ENCODE measurements around the gene ULK2. TPM values are rescaled to one million over a fixed set of nuclear protein-coding genes. Genes with fewer than 3 reads are reported as not detected.

Gene ULK2
- total RNA-seq, 1 experiment from 2014 or later = 12.9 TPM

- TF ChIP-seq, protein P1, sequence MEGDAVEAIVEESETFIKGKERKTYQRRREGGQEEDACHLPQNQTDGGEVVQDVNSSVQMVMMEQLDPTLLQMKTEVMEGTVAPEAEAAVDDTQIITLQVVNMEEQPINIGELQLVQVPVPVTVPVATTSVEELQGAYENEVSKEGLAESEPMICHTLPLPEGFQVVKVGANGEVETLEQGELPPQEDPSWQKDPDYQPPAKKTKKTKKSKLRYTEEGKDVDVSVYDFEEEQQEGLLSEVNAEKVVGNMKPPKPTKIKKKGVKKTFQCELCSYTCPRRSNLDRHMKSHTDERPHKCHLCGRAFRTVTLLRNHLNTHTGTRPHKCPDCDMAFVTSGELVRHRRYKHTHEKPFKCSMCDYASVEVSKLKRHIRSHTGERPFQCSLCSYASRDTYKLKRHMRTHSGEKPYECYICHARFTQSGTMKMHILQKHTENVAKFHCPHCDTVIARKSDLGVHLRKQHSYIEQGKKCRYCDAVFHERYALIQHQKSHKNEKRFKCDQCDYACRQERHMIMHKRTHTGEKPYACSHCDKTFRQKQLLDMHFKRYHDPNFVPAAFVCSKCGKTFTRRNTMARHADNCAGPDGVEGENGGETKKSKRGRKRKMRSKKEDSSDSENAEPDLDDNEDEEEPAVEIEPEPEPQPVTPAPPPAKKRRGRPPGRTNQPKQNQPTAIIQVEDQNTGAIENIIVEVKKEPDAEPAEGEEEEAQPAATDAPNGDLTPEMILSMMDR (conservative IDR thresholded peaks at IDR 0.05; ENCODE audit: low read depth, low read length) = no peak
- no peak for TF ChIP-seq EZH2 (IDR thresholded peaks at IDR 0.05; ENCODE audit: borderline replicate concordance, low read depth, low read length, poor library complexity, severe bottlenecking)
- Histone ChIP-seq H3K27me3 (replicated peaks; ENCODE audit: insufficient read depth, low read depth, low read length, poor library complexity) (no peaks in the 10 kb centered on the region), H3K27ac (ENCODE audit: low read depth, low read length, poor library complexity, severe bottlenecking) (no peak overlapping the region), H3K4me3 (ENCODE audit: low read depth, low read length, poor library complexity, severe bottlenecking) (no peak overlapping the region), H3K9me3 (ENCODE audit: low read depth, low read length, poor library complexity, severe bottlenecking) (no peaks in the 10 kb centered on the region), H3K4me1 (ENCODE audit: insufficient read depth, low read length, poor library complexity, severe bottlenecking) (no peaks in the 10 kb centered on the region), H3K36me3 (ENCODE audit: insufficient read depth, low read length, poor library complexity, severe bottlenecking) (no peaks in the 10 kb centered on the region)
- CTCF ChIA-PET = no interaction called here
- no peak for DNase-seq (ENCODE audit: low spot score)
- intact Hi-C loops (cut with micrococcal nuclease; ENCODE audit: unreplicated experiment) = no loop called here
- no TSS peak for BruUV-seq (replicated peaks)
- POLR2A ChIA-PET (ENCODE audit: low non-redundant PET) = no interaction called here
Measured at GRCh38 chr17:19747159-19747719, 120.5 kb downstream of the ULK2 start.

DNA sequence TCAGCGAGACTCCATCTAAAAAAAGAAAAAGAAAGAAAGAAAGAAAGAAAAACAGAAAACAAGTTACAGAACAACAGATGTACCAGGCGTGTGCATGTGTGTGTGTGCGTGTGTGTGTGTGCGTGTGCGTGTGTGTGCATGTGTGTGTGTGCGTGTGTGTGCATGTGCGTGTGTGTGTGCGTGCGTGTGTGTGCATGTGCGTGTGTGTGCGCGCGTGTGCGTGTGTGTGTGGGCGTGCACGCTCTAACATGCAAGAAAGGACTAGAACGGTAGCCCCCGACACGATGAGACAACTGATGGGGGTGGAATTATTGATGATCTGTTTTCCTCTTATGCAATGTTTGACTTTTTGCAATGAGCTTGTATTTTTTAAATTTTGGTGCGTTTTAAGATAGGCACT lies 121.2 kb downstream of the ULK2 start:
- POLR2A ChIA-PET (ENCODE audit: low non-redundant PET) = no interaction called here
- no TSS peak for BruUV-seq (replicated peaks)
- no peak overlapping the region for H3K27ac ChIP-seq (ENCODE audit: low read depth, low read length, poor library complexity, severe bottlenecking)
- no peaks in the 10 kb centered on the region for H3K27me3 ChIP-seq (replicated peaks; ENCODE audit: insufficient read depth, low read depth, low read length, poor library complexity)
- no peak for TF ChIP-seq EZH2 (IDR thresholded peaks at IDR 0.05; ENCODE audit: borderline replicate concordance, low read depth, low read length, poor library complexity, severe bottlenecking)
- DNase-seq (ENCODE audit: low spot score) = no peak
- CTCF ChIA-PET = no interaction called here
- intact Hi-C loops (cut with micrococcal nuclease; ENCODE audit: unreplicated experiment) = no loop called here
- H3K9me3 ChIP-seq (ENCODE audit: low read depth, low read length, poor library complexity, severe bottlenecking) = no peaks in the 10 kb centered on the region
- no peaks in the 10 kb centered on the region for H3K4me1 ChIP-seq (ENCODE audit: insufficient read depth, low read length, poor library complexity, severe bottlenecking)
- no peak overlapping the region for H3K4me3 ChIP-seq (ENCODE audit: low read depth, low read length, poor library complexity, severe bottlenecking)
- H3K36me3 ChIP-seq (ENCODE audit: insufficient read depth, low read length, poor library complexity, severe bottlenecking) = no peaks in the 10 kb centered on the region

- intact Hi-C loops (cut with micrococcal nuclease; ENCODE audit: unreplicated experiment) = no loop called here
- TF ChIP-seq, protein P1 (conservative IDR thresholded peaks at IDR 0.05; ENCODE audit: low read depth, low read length) = peak; percentile 83
- no peak for TF ChIP-seq EZH2 (IDR thresholded peaks at IDR 0.05; ENCODE audit: borderline replicate concordance, low read depth, low read length, poor library complexity, severe bottlenecking)
- Histone ChIP-seq H3K36me3 (ENCODE audit: insufficient read depth, low read length, poor library complexity, severe bottlenecking) (no peaks in the 10 kb centered on the region), H3K4me3 (ENCODE audit: low read depth, low read length, poor library complexity, severe bottlenecking) (peak overlapping the region; percentile 45), H3K9me3 (ENCODE audit: low read depth, low read length, poor library complexity, severe bottlenecking) (no peaks in the 10 kb centered on the region), H3K4me1 (ENCODE audit: insufficient read depth, low read length, poor library complexity, severe bottlenecking) (no peaks in the 10 kb centered on the region), H3K27me3 (replicated peaks; ENCODE audit: insufficient read depth, low read depth, low read length, poor library complexity) (no peaks in the 10 kb centered on the region), H3K27ac (ENCODE audit: low read depth, low read length, poor library complexity, severe bottlenecking) (no peak overlapping the region)
- no TSS peak for BruUV-seq (replicated peaks)
- DNase-seq (ENCODE audit: low spot score) = peak; percentile 80
- ChIA-PET CTCF (interaction anchor here (0.6 to 1.4 kb wide), 7 partner anchors 11 to 382 kb away, joined by 3 to 9 read pairs (median 5); partner anchors contain the start of genes ALDH3A2 and B9D1), POLR2A (ENCODE audit: low non-redundant PET) (interaction anchor here (0.6 kb wide), 1 partner anchor 17 kb away, joined by 3 read pairs; no protein-coding TSS in a partner anchor)
Measured at GRCh38 chr17:19744922-19745757, 122.6 kb downstream of the ULK2 start.
